NCI-H1436 (cell line): ENCODE data around the gene ACSL5.
"Not testable (repeated sequence)": the region's sequence is repeated elsewhere in the genome, so short reads cannot be mapped to it uniquely, and the experiment has no call there.

Source experiments
- DNase-seq: peaks from one replicate; lab custom pipeline; 2025; lab: John Stamatoyannopoulos, UW

The ACSL5 gene

DNA sequence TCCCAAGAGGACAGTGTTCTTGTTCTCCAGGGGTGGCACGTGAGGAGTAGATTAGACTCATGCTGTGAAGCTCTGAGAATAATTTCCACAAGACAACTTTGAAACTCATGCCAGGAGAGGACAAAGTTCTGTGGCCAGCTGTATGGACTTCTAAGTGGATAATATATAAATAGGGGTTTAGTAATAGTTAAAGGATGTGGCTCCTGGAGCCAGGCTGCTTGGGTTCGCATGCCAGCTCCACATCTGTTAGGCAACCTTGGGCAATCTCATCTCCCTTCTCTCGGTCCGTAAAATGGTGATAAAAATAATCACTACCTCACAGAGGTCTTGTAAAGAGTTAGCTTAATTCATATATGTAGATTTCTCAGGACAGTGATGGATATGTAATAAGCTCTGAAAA is 35.8 kb downstream of the ACSL5 start:
- no peak for DNase-seq

DNA sequence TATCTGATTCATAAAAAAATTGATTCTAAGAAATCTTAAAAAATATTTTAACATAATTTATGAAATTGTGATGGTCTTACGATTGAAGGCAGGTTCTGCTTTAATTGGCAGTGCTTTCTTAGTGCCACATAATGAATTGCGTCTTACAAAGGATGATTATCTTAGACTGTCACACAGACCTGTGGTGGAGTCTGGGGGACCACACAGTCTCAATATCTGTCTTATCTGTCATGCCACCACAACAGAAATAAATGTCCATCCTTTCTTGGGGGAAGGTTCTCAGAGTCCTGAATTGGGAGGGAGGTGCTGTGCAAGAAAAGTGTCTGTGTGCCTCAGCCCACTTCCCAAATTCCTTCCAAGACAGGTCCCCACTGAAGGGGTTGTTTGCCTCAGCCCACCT is 38.8 kb downstream of the ACSL5 start:
- DNase-seq, result no peak

DNA sequence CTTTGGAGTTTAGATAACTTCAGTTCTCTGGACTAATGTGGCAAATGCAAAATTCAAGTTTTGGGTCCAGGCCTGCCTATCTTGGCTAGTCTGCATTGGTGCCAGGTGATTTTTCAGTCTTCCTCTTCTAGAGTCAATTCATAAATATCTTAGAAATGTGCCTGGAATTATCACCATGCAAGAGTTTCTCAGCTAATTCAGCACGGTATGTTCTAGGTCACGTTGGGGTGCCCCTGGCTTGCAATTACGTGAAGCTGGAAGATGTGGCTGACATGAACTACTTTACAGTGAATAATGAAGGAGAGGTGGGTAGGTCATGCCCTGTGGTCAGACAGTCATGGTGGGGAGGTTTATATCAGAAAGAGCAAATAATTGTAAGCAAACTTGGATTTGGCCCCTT is 47.8 kb downstream of the ACSL5 start:
- DNase-seq, result no peak

DNA sequence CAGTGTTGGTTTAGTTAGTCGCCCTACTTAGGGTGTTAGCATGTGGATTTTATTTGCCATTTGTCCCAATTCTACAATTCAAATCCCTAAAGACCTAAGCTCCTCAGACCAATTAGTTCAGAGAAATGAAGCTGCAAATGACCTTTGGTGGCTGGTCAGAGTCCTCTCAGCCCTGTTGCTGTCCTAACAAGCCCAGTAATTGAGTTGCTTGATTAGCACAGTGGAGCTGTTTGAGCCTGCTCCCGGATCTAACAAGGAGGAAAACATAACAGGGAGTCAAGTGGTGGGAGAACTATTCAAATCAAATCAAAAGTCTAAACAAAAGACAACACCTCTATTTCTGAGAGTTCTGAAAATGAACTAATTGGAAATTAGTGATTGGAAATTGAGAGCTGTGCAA is 50.7 kb downstream of the ACSL5 start:
- no peak for DNase-seq

DNA sequence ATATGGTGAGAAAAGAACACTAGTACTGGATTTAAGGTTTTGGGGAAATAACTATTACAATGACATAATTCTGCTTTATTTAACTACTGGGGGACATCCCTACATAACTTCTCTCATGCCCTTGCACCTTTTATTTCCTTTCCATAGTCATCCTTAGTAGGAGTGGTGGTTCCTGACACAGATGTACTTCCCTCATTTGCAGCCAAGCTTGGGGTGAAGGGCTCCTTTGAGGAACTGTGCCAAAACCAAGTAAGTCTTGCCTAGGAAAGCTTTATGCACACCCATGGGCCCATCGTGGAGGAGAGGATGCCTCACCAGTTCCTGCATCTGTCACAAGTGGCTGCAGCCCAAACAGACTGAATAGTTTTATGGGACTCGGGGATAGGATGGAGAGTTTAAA is 52.2 kb downstream of the ACSL5 start:
- DNase-seq, result no peak

DNA sequence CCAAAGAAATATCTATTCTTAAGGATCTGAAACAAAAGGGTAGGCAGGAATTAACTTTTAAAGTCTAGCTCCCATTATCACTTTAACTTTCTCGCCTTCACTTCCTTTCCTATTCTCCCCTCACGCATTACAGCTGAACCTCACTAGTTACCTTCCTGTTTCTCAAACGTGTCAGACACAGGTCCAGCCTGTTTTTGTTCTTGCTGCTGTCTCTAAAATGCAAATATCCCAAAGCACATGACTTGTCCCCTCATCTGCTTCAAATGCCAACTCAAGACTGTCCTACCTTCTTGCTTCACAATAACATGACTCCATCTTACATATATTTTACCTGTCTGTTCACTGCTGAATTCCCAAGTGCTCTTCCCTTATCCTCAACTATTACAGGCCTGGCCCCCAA is 55.2 kb downstream of the ACSL5 start:
- no peak for DNase-seq

DNA sequence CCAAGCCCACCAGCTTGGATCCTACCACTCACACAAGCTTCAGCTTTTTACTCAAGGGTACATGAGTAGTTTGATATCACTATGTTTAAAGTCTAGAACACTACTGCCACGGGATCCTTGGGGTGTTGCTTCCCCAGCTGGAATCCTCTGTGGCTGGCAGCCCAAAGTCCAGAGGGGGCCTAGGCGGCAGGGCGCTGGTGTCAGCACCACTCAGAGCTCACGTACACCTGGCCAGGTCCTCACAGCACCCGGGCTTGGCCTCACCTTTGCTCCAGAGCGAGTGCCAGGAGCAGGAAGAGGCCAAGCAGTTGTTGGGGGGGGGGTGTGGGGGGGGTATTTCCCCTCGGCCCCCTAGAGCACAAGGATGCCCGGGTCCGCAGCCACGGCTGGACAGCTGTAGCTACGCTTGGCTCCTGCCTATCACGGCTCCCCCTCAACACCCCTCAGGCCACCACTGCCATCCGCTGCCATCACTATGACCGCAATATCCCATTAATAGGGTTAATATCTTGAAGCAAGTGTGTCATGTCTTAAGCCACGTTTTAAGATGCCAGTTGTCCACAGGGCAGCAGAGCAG is 55.8 kb downstream of the ACSL5 start:
- no peak for DNase-seq

DNA sequence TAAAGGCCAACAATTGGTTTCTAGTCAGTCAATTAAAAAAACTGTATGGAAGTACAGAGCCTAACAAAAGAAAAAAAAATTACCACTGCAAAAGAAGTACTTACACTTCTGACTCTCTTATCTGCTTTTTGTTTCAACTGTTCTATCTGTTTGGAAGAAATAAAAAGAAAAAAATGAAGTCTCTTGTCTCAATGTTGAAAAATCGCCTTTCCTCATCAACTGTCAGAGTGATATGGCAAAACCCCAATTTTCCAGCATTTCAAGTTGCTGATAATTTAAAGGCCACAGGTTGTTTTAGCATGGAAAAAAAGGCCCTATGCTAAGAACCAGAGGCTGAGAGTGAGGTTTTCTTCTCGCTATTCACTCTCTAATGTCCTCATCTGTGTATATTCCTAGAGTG is 59.2 kb downstream of the ACSL5 start:
- DNase-seq, result no peak

DNA sequence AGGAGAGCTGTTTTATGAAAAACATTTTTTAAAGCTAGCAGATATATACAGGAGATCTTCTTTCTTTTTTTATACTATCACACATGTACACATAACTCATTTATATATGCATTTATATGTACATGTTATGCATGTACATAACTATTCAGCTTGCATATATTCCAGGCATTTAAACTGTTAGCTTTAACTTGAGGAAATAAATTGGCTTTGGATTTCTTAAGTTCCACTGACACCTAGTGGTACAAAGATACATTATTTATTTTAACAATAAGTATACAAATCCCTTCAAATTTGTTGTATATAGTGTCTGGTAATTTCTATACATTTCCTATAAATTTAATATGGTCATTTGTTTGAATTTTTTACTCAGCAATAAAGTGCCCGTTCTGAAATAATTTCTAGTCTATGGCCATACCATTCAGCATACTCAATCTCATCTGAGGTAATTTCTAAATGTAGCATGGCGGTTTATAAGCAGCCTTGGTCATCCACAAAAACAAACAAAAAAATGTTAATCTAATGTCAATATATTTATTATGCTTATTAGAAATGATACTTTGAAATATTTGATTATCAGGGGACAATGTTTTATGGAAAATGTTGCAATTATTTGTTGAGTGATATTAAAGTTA is 61.2 kb downstream of the ACSL5 start:
- DNase-seq, result no peak

DNA sequence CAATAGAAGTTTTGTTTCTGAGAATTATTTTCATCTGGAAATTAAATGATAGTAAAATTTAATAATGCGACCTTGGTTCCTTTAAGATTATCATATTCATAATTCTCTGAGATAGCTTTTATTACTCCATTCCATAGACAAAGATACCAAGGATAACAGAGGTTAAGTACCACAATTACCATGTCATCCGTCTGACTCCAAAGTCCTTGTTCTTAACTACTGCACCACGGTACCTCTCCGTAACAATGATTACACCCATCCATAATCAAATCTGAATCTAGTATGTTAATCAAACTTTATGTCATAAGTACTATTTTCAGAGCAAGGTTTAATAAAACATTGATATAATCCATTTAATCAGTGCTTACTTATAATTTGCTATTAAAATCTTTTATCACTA is 64.4 kb downstream of the ACSL5 start:
- DNase-seq, result no peak

DNA sequence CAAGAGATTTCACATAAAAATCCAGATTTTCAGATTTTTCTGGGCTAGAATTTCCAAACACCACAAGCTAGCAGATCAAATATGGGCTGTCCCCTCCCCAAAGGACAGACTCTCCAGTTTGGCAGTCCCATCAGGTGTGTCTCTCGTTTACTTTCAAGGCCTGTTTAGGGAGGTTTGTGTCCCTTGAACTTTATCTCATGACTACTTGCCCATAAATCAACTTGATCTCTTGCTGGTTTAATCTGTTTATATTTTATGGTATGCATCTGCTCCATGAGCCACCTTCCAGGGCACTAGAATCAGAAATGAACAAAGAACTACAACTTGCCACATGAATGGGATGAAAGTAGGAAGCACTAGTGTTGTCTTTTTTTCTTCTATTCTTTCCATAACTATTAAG is 67.6 kb downstream of the ACSL5 start:
- DNase-seq, result no peak

DNA sequence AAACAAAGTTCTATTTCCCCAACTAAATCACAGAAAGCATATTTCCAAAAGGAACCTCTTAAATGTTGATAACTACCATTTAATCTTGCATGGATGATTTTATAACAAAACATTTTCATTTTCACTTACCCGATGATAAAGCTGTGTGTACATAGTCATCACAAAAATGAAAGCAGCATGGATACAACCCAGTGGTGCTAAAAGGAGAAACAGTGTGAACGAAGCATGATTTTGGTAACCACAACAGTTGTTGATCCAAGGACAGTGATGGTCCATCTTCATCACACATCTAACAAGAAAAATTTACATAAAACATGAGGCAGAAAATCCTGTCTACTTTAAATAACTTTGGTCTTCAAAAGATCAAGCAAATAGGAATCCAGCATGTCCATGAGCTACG is 68.1 kb downstream of the ACSL5 start:
- DNase-seq, result no peak

DNA sequence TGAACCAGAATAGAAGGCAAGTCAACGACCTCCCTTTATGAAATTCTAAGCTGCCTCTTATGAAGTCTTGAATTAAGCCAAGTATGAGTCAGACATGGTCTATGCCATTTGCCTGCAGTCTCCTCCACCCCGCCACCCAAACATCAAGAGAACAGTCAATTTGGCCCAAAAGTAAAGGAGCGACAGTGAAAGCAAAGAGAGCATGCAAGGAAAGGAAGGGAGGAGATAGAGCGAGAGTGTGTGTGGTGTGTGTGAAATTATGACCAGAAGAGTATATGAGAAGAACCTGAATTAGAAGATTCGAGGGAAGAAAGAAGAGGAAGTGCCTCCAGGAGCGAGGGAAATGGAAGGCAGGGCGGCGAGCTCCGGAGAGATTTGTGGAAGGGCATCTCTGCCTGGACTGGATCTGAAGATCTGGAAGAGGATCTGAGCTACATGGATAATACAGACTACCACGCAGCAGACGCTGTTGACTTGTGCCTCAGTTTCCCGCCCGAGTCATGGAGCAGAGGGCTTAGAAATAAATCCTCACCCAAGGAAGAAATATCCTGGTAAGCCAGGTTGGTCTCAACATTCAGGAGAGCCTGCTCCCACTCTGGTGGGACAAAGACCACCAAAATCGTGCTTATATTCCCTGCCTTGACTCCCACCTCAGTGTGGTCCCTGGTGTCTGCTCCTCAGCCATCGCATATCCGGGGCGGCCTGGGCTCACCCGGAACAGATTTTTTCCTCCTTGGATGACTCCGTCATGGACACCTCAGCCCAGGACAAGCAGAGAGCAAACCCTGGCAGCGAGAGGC is 72.3 kb downstream of the ACSL5 start:
- DNase-seq, result no peak

DNA sequence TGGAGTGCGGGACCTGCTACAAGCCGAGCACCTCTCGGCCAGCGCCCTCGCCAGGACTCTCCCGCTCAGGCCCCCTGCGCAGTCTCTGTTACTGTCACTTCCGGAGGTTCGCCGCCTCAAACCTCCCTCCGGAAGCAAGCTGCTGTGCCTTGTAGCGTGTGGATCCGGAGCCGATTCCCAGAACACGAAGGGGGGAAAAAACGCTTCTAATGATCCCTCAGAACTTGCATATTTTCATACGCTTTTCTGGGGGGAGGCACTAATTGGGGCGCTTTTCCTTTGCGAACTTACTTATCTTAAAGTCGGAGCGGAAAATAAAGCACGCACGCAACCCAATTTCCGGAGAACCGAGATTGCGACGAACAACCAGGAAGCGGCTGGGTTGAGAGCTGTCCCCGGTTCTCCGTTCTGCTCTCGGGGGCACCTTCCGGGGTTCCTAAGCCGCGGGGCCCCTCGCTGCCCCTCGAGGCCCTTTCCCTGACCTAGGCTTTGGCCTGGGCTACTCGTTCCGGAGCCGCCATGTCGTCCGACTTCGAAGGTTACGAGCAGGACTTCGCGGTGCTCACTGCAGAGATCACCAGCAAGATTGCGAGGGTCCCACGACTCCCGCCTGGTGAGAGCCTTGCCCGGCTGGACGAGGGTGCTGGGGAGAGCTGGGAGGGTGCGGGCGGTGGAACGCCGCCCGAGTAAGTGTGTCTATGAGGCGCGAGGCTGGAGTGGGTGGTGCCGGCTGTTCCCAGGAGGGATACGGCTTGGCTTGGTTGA is 73.1 kb downstream of the ACSL5 start, which contains the start of the genes VTI1A and ZDHHC6:
Gene VTI1A, plus strand, starts transcription at position 361 of the 765 bp plus-strand sequence. Its CDS starts 159 bp downstream, at position 520.
Gene ZDHHC6, minus strand, starts transcription at position 60 of the 765 bp plus-strand sequence. CDS start 1,478 bp downstream, outside the sequence.
- peak; percentile 82 for DNase-seq

DNA sequence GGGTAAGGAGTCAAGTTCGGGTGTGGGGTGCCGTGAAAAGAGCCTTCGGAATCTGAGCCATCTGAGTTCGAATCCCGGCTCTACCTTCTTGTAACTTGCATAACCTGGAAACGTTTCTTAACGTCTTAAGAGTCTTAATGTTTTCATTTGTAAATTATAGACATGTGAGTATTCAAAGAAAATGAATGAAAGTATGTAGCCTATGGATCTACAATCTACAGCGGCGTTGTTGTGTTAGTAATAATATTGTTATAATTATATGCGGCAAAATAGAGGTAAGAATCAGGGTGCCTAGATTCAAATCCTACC is 73.7 kb downstream of the ACSL5 start:
- DNase-seq, result no peak

DNA sequence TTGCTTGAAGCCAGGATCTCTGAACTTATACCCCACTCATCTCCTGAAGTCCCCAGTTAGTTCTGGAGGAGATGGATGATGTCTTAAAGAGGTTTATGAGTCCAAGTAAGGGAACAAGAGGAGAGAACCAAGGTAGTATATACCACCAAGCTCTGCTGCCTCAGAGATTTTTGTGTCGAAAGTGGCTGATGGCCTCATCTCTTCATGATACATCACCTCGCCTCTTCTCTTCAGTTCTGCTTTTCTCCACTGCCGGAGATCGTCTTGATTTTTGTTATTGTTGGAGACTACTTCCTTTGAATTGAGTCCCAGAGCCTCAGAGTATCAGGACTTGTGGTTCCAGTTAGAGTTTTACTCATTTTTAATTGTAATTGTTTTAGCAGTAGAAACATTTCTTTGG is 75.0 kb downstream of the ACSL5 start:
- DNase-seq, result no peak

DNA sequence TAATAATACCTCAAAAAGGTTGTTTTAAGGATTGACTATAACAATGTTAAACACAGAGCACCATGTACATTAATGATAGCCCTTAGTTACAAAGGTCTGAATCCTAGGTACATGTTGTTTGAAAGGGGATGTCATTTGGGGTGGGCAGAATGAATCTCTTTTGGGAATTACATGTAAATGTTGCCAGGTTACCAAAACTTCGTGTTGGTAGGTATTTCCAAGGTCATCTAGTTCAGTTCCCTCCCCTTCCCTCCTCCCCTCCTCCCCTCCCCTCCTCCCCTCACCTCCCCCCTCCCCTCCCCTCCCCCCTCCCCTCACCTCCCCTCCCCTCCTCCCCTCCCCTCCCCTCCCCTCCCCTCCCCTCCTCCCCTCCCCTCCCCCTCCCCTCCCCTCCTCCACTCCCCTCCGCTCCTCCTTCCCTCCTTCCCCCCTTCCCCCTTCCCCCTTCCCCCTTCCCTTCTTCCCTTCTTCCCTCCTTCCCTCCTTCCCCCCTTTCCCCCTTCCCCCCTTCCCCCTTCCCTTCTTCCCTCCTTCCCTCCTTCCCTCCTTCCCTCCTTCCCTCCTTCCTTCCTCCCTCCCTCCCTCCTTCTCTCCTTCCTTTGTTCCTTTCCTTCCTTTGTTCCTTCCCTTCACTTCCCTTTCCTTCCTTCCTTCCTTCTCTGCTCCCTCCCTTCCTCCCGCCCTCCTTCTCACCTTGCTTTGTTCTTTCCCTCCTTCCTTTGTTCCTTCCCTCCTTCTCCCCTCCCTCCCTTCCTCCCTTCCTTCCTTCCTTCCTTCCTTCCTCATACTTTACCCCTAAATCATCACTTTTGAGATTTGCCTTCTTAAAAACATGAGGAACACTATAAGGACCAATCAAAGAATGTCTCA is 81.2 kb downstream of the ACSL5 start:
- DNase-seq, result no peak

DNA sequence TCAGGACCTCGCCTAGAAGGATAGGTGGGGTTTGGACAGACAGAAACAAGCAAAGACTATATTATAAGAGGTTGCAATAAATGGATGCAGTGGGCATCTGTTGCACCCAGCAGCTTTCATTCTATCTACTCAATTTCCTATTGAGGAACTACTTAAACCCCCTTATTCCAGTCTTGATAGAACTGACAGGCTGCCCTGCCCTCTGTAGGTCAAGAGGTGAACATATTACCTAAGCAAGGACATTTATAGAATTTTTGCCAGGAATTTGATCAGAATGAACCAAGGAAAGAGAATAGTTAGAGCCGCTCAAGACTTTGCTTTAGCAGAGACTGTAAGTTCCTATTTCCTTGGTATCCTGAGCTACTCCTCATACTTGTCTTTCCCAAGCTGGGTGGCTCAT is 82.6 kb downstream of the ACSL5 start:
- no peak for DNase-seq

DNA sequence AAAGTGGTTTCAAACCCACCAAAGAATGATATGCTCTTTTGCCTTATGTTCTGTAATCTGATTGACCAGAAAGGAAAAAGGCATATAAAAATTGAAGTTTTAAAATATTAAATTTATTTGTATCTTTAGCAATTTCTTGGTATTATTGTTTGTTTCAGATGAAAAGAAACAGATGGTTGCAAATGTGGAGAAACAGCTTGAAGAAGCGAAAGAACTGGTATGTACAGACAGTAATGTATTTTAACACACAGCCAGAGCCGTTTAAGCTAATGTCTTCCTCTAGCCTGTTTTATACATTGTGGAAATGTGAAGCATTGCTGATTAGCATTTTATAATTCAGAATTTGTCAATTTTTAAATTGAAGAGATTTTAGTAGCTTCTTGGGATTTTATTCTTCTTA is 86.5 kb downstream of the ACSL5 start:
- no peak for DNase-seq

DNA sequence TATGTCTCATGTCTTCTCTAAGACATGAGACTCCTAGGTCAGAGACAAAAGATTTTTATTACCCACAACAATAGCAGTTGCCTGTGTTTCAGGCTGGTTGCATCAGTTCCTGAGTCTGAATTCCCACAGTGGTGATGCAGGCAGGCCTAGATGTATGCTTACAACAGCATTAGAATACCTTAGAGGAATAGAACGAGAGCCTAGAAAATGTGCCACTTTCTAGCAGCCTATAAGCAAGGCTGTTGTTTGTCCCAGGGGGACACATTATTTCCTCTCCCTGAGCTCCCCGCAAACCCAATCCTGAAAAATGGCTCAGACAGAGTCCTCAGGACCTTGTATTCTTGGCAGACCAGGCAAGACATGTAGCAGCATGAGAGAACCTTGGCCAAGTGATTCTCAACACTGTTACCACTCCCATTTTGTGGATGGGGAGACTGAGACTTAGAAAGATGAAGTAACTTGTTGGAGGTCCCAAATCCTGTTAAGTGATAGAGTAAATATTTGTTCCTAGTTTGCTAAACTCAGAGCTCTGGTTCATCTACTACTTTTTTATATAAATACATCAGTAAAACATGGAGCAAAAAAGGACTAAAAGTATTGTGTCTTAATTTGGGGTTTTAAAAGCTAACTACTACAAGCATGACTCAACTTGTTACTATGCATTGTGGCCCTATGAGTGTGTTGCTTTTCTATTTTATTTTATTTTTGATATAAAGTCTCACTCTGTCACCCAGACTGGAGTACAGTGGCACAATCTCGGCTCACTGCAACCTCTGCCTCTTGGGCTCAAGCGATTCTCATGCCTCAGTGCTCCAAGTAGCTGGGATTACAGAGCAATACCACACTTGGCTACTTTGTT is 87.3 kb downstream of the ACSL5 start:
- DNase-seq, result no peak

DNA sequence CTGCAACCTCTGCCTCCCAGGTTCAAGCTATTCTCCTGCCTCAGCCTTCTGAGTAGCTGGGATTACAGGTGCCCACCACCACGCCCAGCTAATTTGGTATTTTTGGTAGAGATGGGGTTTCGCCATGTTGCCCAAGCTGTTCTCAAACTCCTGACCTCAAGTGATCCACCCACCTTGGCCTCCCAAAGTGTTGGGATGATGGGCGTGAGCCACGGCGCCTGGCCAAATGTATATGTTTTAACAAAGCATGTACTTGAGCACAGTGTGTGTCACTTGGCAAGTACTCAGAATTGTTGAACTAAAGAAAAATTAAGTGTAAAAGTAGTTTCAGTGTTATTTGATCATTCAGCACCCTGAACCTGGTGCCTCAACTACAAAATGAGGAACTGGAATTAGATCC is 90.2 kb downstream of the ACSL5 start:
- DNase-seq, result not testable (repeated sequence)
